GM23338 (cell line): ENCODE results near the gene BRME1. TPM values are rescaled to one million over a fixed set of nuclear protein-coding genes. Genes with fewer than 3 reads are reported as not detected.
A peak's percentile ranks its signal among the peaks of the same experiment; 100 is the strongest.

Experiments
- ATAC-seq: fragments of 200-7000 bp; cut with Tn5 transposase; 3 replicates; pipeline ENCODE4 v1.9.1; 2020
- DNase-seq: peaks from one replicate; pipeline ENCODE4 v3.0.0-alpha.2; 2015; ENCODE audit warnings: low spot score
- H2AFZ ChIP-seq: fragments of 200-600 bp; sonication (generic); 2 replicates; pipeline ENCODE4 v1.8.0; 2016; ENCODE audit warnings: antibody characterized with exemption, mild to moderate bottlenecking, moderate library complexity
- H3F3A ChIP-seq: fragments of 200-600 bp; sonication (generic); replicated peaks from 2 replicates; pipeline ENCODE4 v1.8.0; 2017; ENCODE audit warnings: antibody characterized with exemption, mixed run types, low read depth
- H3K27ac ChIP-seq: fragments of 200-600 bp; sonication (generic); 2 replicates; pipeline ENCODE4 v1.6.1; 2016; ENCODE audit warnings: low read depth
- H3K27me3 ChIP-seq: fragments of 200-600 bp; sonication (generic); 2 replicates; pipeline ENCODE4 v1.8.0; 2016; ENCODE audit warnings: mild to moderate bottlenecking, mixed run types, moderate library complexity; ENCODE audit not compliant: insufficient read depth
- H3K36me3 ChIP-seq: fragments of 200-600 bp; sonication (generic); 2 replicates; pipeline ENCODE4 v1.8.0; 2016; ENCODE audit warnings: mild to moderate bottlenecking; ENCODE audit not compliant: insufficient read depth
- H3K4me1 ChIP-seq: fragments of 200-600 bp; sonication (generic); 2 replicates; pipeline ENCODE4 v1.8.0; 2016; ENCODE audit warnings: mild to moderate bottlenecking, moderate library complexity; ENCODE audit not compliant: insufficient read depth
- H3K4me2 ChIP-seq: fragments of 200-600 bp; sonication (generic); 2 replicates; pipeline ENCODE4 v1.7.1; 2017; ENCODE audit warnings: mixed run types
- H3K4me3 ChIP-seq: fragments of 200-600 bp; sonication (generic); 2 replicates; pipeline ENCODE4 v1.6.1; 2016; ENCODE audit warnings: mixed run types
- H3K79me2 ChIP-seq: fragments of 200-600 bp; sonication (generic); replicated peaks from 2 replicates; pipeline ENCODE4 v1.8.0; 2017; ENCODE audit warnings: mild to moderate bottlenecking; ENCODE audit not compliant: insufficient read depth
- H3K9me2 ChIP-seq: fragments of 200-600 bp; sonication (generic); 2 replicates; pipeline ENCODE4 v1.8.0; 2017; ENCODE audit not compliant: insufficient read depth
- H4K20me1 ChIP-seq: fragments of 200-600 bp; sonication (generic); replicated peaks from 2 replicates; pipeline ENCODE4 v1.8.0; 2017; ENCODE audit warnings: mild to moderate bottlenecking; ENCODE audit not compliant: insufficient read depth
- H3K27ac Mint-ChIP-seq: 2 replicates; pipeline ENCODE4 v1.8.0; 2020; ENCODE audit warnings: inconsistent platforms, mild to moderate bottlenecking, moderate library complexity, mixed read lengths
- H3K27me3 Mint-ChIP-seq: 3 replicates; pipeline ENCODE4 v1.8.0; 2022; ENCODE audit warnings: low read depth, mild to moderate bottlenecking, moderate library complexity, mixed read lengths, inconsistent platforms; ENCODE audit not compliant: insufficient read depth, poor library complexity
- H3K36me3 Mint-ChIP-seq: 3 replicates; pipeline ENCODE4 v1.8.0; 2021; ENCODE audit warnings: low read depth, mild to moderate bottlenecking, inconsistent platforms, moderate library complexity, mixed read lengths
- H3K4me1 Mint-ChIP-seq: 3 replicates; pipeline ENCODE4 v1.8.0; 2020; ENCODE audit warnings: mild to moderate bottlenecking, inconsistent platforms, mixed read lengths
- H3K4me3 Mint-ChIP-seq: 3 replicates; pipeline ENCODE4 v1.8.0; 2021; ENCODE audit warnings: moderate library complexity, mild to moderate bottlenecking, inconsistent platforms, mixed read lengths
- H3K9me3 Mint-ChIP-seq: 3 replicates; pipeline ENCODE4 v1.8.0; 2020; ENCODE audit warnings: moderate library complexity, mild to moderate bottlenecking, inconsistent platforms, mixed read lengths
- EZH2phosphoT487 ChIP-seq: fragments of 200-600 bp; sonication (generic); IDR thresholded peaks from one replicate; pipeline ENCODE4 v1.8.1; 2018; ENCODE audit warnings: antibody characterized with exemption; ENCODE audit not compliant: unreplicated experiment
- JUNB ChIP-seq: IDR thresholded peaks from one replicate; pipeline ENCODE4 v1.6.1; 2016; ENCODE audit warnings: antibody characterized with exemption; ENCODE audit not compliant: unreplicated experiment
- NANOG ChIP-seq: IDR thresholded peaks from 2 replicates; pipeline ENCODE4 v1.6.1; 2016; ENCODE audit warnings: antibody characterized with exemption, borderline replicate concordance
- POLR2AphosphoS5 ChIP-seq: IDR thresholded peaks from 2 replicates; pipeline ENCODE4 v1.6.1; 2016; ENCODE audit warnings: antibody characterized with exemption, low read depth
- REST ChIP-seq: IDR thresholded peaks from one replicate; pipeline ENCODE4 v1.6.1; 2018; ENCODE audit warnings: antibody characterized with exemption; ENCODE audit not compliant: unreplicated experiment
- ZNF114 ChIP-seq: fragments of 250-450 bp; sonication (Bioruptor Pico); IDR thresholded peaks from 2 replicates; pipeline ENCODE4 v1.5.0; 2020; ENCODE audit warnings: mild to moderate bottlenecking, moderate library complexity
- ZNF331 ChIP-seq: fragments of 250-450 bp; sonication (Bioruptor Pico); IDR thresholded peaks from 2 replicates; pipeline ENCODE4 v1.5.0; 2020; ENCODE audit warnings: low read depth, mild to moderate bottlenecking, moderate library complexity
- ZNF462 ChIP-seq: fragments of 250-450 bp; sonication (Bioruptor Pico); IDR thresholded peaks from 2 replicates; pipeline ENCODE4 v1.5.0; 2020; ENCODE audit warnings: mild to moderate bottlenecking, moderate library complexity
- polyA plus RNA-seq: library from polyadenylated mRNA; unstranded; fragments of >200 nt; fragmentation: Nextera tagmentation; extraction: Ambion mirVana; gene quantifications from 2 replicates; pipeline ENCODE4 v1.2.1, GENCODE V29; 2016
- total RNA-seq: library from RNA; depleted of rRNA; stranded (reverse); fragments of >200 nt; shearing (Covaris generic); gene quantifications from 2 replicates; pipeline ENCODE4 v1.2.3, GENCODE V29; 2014

Gene BRME1
- total and polyA plus RNA-seq, 2 experiments from 2014 or later = 3.9 to 4.0 TPM

- peak; percentile 77 for TF ChIP-seq POLR2AphosphoS5
- TF ChIP-seq REST = peak; percentile 6
These were observed 58.2 kb downstream of the BRME1 start (continued) for GRCh38 chr19:13847407-13848339.

- H3K36me3 ChIP-seq = no peaks in the 10 kb centered on the region
- H3K4me3 ChIP-seq = peak overlapping the region; percentile 93
- Mint-ChIP-seq H3K27ac (peak overlapping the region; percentile 100), H3K36me3 (no peaks in the 10 kb centered on the region; the same call in 2 of the 3 replicates), H3K27me3 (peaks cover 29% of the 10 kb centered on the region), H3K4me3 (peak overlapping the region; percentile 69), H3K4me1 (peaks cover 39% of the 10 kb centered on the region), H3K9me3 (0 out of 3 replicates have a peak, but pooled peaks cover 3% of the 10 kb centered on the region)
- 0 out of 2 replicates have a peak overlapping the region, but pooled peaks have one; percentile 33 for H2AFZ ChIP-seq
- H4K20me1 ChIP-seq = no peaks in the 10 kb centered on the region
- peaks cover 39% of the 10 kb centered on the region for H3F3A ChIP-seq
- H3K79me2 ChIP-seq = no peaks in the 10 kb centered on the region
- H3K9me2 ChIP-seq = no peaks in the 10 kb centered on the region
- peak overlapping the region; percentile 100 for H3K27ac ChIP-seq
- peak; percentile 97 for DNase-seq
- peak; percentile 24 for ATAC-seq
- H3K27me3 ChIP-seq = no peaks in the 10 kb centered on the region
- H3K4me1 ChIP-seq = peaks cover 43% of the 10 kb centered on the region
- H3K4me2 ChIP-seq = peak overlapping the region; percentile 97
- no peak for TF ChIP-seq REST
- TF ChIP-seq POLR2AphosphoS5 = 0 out of 2 replicates have a peak, but pooled peaks have one; percentile 31
- TF ChIP-seq ZNF114 (CRISPR knock-in tag) = no peak
- TF ChIP-seq EZH2phosphoT487 = no peak
- no peak for TF ChIP-seq JUNB
- TF ChIP-seq ZNF462 (CRISPR knock-in tag) = no peak
- TF ChIP-seq NANOG = no peak
- no peak for TF ChIP-seq ZNF331 (CRISPR knock-in tag)
These were observed 59.1 kb downstream of the BRME1 start for GRCh38 chr19:13846557-13847406.
